Kidney (tissue), 14 donors: ENCODE measurements around the gene GTPBP3. TPM values are rescaled to one million over a fixed set of nuclear protein-coding genes. Genes with fewer than 3 reads are reported as not detected.
"Not testable (repeated sequence)": the region's sequence is repeated elsewhere in the genome, so short reads cannot be mapped to it uniquely, and the experiment has no call there.

Experiments
- DNase-seq, 5 donors: peaks; one replicate each; pipeline ENCODE4 v3.0.0-alpha.2; 2013 to 2020
- FAIRE-seq: peaks from 2 replicates; lab custom pipeline; 2012; peaks lifted over from hg19 to GRCh38; lab: Jason Lieb, UNC
- H3K27ac ChIP-seq, 2 donors: one replicate each; pipeline ENCODE4 v1.7.0; 2013; ENCODE audit warnings: low read depth in 2 of 2, low read length in 2 of 2, inconsistent platforms in 1 of 2
- H3K27me3 ChIP-seq: one replicate; pipeline ENCODE4 v1.7.1; 2013; ENCODE audit warnings: low read length, inconsistent platforms; ENCODE audit not compliant: control insufficient read depth, insufficient read depth
- H3K36me3 ChIP-seq, 3 donors: one replicate each; pipeline versions ENCODE4 v1.7.0 to v1.7.1; 2013; ENCODE audit warnings: low read length in 3 of 3, control low read depth in 1 of 3, inconsistent platforms in 1 of 3; ENCODE audit not compliant: insufficient read depth in 3 of 3, control insufficient read depth in 2 of 3
- H3K4me1 ChIP-seq, 3 donors: one replicate each; pipeline versions ENCODE4 v1.7.0 to v1.7.1; 2013; ENCODE audit warnings: low read length in 3 of 3, inconsistent platforms in 1 of 3, low read depth in 1 of 3; ENCODE audit not compliant: control insufficient read depth in 2 of 3, insufficient read depth in 2 of 3
- H3K4me3 ChIP-seq, 3 donors: one replicate each; pipeline versions ENCODE4 v1.7.0 to v1.8.1; 2013; ENCODE audit warnings: low read length in 3 of 3, control low read depth in 1 of 3, inconsistent platforms in 1 of 3
- H3K9ac ChIP-seq, 3 donors: one replicate each; pipeline versions ENCODE4 v1.7.0 to v1.7.1; 2013; ENCODE audit warnings: low read length in 3 of 3, control low read depth in 1 of 3, inconsistent platforms in 1 of 3
- H3K9me3 ChIP-seq, 3 donors: one replicate each; pipeline versions ENCODE4 v1.7.0 to v1.7.1; 2013; ENCODE audit warnings: low read length in 3 of 3, control low read depth in 1 of 3, inconsistent platforms in 1 of 3; ENCODE audit not compliant: control insufficient read depth in 2 of 3, insufficient read depth in 1 of 3
- CTCF ChIP-seq: IDR thresholded peaks from 3 replicates; pipeline ENCODE4 v1.5.1; 2012; ENCODE audit warnings: mild to moderate bottlenecking, moderate library complexity, borderline replicate concordance; ENCODE audit not compliant: insufficient read depth; ENCODE audit errors: extremely low read depth
- intact Hi-C: fragments of 100-400 bp; cut with DNase I; formaldehyde crosslinking; loops from one replicate; pipeline ENCODE4 v1.11.1; 2022
- polyA plus RNA-seq: library from polyadenylated mRNA; stranded (reverse); fragments of 350-450 nt; fragmentation: Illumina TruSeq; extraction: RNeasy Lipid Tissue Mini Kit (QIAGEN cat#74804); gene quantifications from one replicate; pipeline ENCODE4 v1.2.3, GENCODE V29; 2014; ENCODE audit warnings: low read depth, low replicate concordance; ENCODE audit not compliant: insufficient read depth
- total RNA-seq: library from RNA; stranded (reverse); fragmentation: NEBNext Ultra II Directional; extraction: Animal tissue kit (Norgen Biotek cat#: 25700); gene quantifications from one replicate; pipeline ENCODE4 v1.2.1, GENCODE V29; 2021
- donor health status: control.
- donor health status: control.
- donor health status: control.
- donor health status: control.
- donor health status: control.
- donor health status: DM: yes; HTN: yes; CAD: no.
- donor health status: Normal renal cell carcinoma (clear cell type).

Gene GTPBP3
- total and polyA plus RNA-seq, 2 donors from 2014 or later, result 11.0 to 20.4 TPM

- Histone ChIP-seq H3K27me3 (no peaks in the 10 kb centered on the region), H3K4me1 (no peaks in the 10 kb centered on the region), H3K9me3 (no peaks in the 10 kb centered on the region), H3K36me3 (no peaks in the 10 kb centered on the region), H3K9ac (no peak overlapping the region), H3K27ac (no peak overlapping the region), H3K4me3 (no peak overlapping the region)
- DNase-seq, result no peak
- TF ChIP-seq CTCF, result no peak
- no peak for FAIRE-seq
- intact Hi-C loops, result no loop called here
Measured at GRCh38 chr19:17359905-17360800, 22.8 kb downstream of the GTPBP3 start.

GRCh38 chr19:17363852-17364605, 26.7 kb downstream of the GTPBP3 start:
- H3K4me3 ChIP-seq, H3K27me3 ChIP-seq, H3K4me1 ChIP-seq, H3K27ac ChIP-seq, H3K9me3 ChIP-seq, H3K36me3 ChIP-seq, DNase-seq, FAIRE-seq, intact Hi-C loops, H3K9ac ChIP-seq: not testable (repeated sequence)

GRCh38 chr19:17365361-17365760, 28.0 kb downstream of the GTPBP3 start:
- H3K9ac ChIP-seq, result no peak overlapping the region
- no peak for TF ChIP-seq CTCF
- H3K9me3 ChIP-seq, result no peaks in the 10 kb centered on the region
- H3K4me3 ChIP-seq, result no peak overlapping the region
- no peak overlapping the region for H3K27ac ChIP-seq
- FAIRE-seq, result no peak
- intact Hi-C loops, result no loop called here
- H3K4me1 ChIP-seq, result no peaks in the 10 kb centered on the region
- no peaks in the 10 kb centered on the region for H3K36me3 ChIP-seq
- DNase-seq, result no peak
- no peaks in the 10 kb centered on the region for H3K27me3 ChIP-seq

- Histone ChIP-seq H3K27ac (no peak overlapping the region), H3K36me3 (no peaks in the 10 kb centered on the region), H3K9me3 (no peaks in the 10 kb centered on the region), H3K9ac (no peak overlapping the region), H3K4me3 (no peak overlapping the region), H3K4me1 (no peaks in the 10 kb centered on the region), H3K27me3 (no peaks in the 10 kb centered on the region)
- TF ChIP-seq CTCF, result no peak
- FAIRE-seq (no peak), DNase-seq (no peak)
- intact Hi-C loops, result no loop called here
Measured at GRCh38 chr19:17370026-17370587, 32.8 kb downstream of the GTPBP3 start.
